K562 (cell line): ENCODE results near the gene PLOD1. TPM values are rescaled to one million over a fixed set of nuclear protein-coding genes. Genes with fewer than 3 reads are reported as not detected.

Experiments
- ATF7 ChIP-seq: fragments of 450-650 bp; IDR thresholded peaks from 2 replicates; pipeline ENCODE4 v1.7.1; 2014; ENCODE audit warnings: mild to moderate bottlenecking, moderate library complexity
- BRD4 ChIP-seq: fragments of 200-600 bp; sonication (generic); IDR thresholded peaks from 2 replicates; pipeline ENCODE4 v1.6.1; 2017; ENCODE audit warnings: inconsistent platforms
- CAMTA2 ChIP-seq: fragments of 250-450 bp; sonication (Bioruptor Pico); conservative IDR thresholded peaks from 2 replicates; pipeline ENCODE4 v1.5.1; 2022
- CBFA2T3 ChIP-seq: fragments of 450-650 bp; IDR thresholded peaks from 2 replicates; pipeline ENCODE4 v1.6.1; 2017
- CTBP1 ChIP-seq: fragments of 450-650 bp; IDR thresholded peaks from 2 replicates; pipeline ENCODE4 v1.6.1; 2016; ENCODE audit warnings: borderline replicate concordance
- CXXC5 ChIP-seq: fragments of 250-450 bp; sonication (Bioruptor Pico); IDR thresholded peaks from 2 replicates; pipeline ENCODE4 v1.8.0; 2022; ENCODE audit warnings: inconsistent platforms, mild to moderate bottlenecking, moderate library complexity
- GABPB1 ChIP-seq: sonication (generic); formaldehyde crosslinking; IDR thresholded peaks from 2 replicates; pipeline ENCODE4 v1.8.0; 2022; ENCODE audit warnings: mild to moderate bottlenecking, missing genetic modification reagents
- HDAC2 ChIP-seq: fragments of 450-650 bp; IDR thresholded peaks from 2 replicates; pipeline ENCODE4 v1.6.1; 2016; ENCODE audit warnings: mild to moderate bottlenecking
- HES1 ChIP-seq: fragments of 450-650 bp; IDR thresholded peaks from 2 replicates; pipeline ENCODE4 v1.6.1; 2016; ENCODE audit warnings: low read depth, mild to moderate bottlenecking, moderate library complexity
- HMBOX1 ChIP-seq: sonication (generic); IDR thresholded peaks from 2 replicates; pipeline ENCODE4 v1.6.1; 2016
- ID3 ChIP-seq, 2 experiments: fragments of 250-450 bp in 1 of 2; fragments of 450-650 bp in 1 of 2; sonication (Bioruptor Pico) in 1 of 2; IDR thresholded peaks; 2 replicates each; pipeline versions ENCODE4 v1.6.1 to v1.8.0; 2016 to 2021; ENCODE audit warnings: mild to moderate bottlenecking in 2 of 2, moderate library complexity in 2 of 2, missing compliant biosample characterization in 1 of 2, missing genetic modification characterization in 1 of 2
- KLF13 ChIP-seq: fragments of 450-650 bp; IDR thresholded peaks from 2 replicates; pipeline ENCODE4 v1.6.1; 2016; ENCODE audit warnings: missing genetic modification characterization, low read depth, mild to moderate bottlenecking, missing compliant biosample characterization, moderate library complexity, borderline replicate concordance
- MBD1 ChIP-seq: fragments of 250-450 bp; sonication (Bioruptor Pico); IDR thresholded peaks from 2 replicates; pipeline ENCODE4 v1.8.0; 2022; ENCODE audit warnings: inconsistent platforms
- MLX ChIP-seq, 2 experiments: fragments of 450-650 bp in 1 of 2; sonication (generic) in 1 of 2; formaldehyde crosslinking; conservative IDR thresholded peaks; 2 replicates each; pipeline versions ENCODE4 v1.4.0 to v1.8.1; 2020 to 2022; ENCODE audit warnings: mild to moderate bottlenecking in 1 of 2, missing genetic modification reagents in 1 of 2
- NFYB ChIP-seq: IDR thresholded peaks from 2 replicates; pipeline ENCODE4 v1.6.1; 2011; ENCODE audit warnings: mild to moderate bottlenecking, moderate library complexity; ENCODE audit not compliant: insufficient read length; ENCODE audit errors: extremely low read depth
- NONO ChIP-seq, 2 experiments: fragments of 200-400 bp in 1 of 2; fragments of 450-650 bp in 1 of 2; formaldehyde crosslinking in 1 of 2; IDR thresholded peaks; 2 replicates each; pipeline ENCODE4 v1.6.1; 2017; ENCODE audit warnings: low read depth in 2 of 2, mild to moderate bottlenecking in 2 of 2, moderate library complexity in 2 of 2, low read length in 1 of 2
- PATZ1 ChIP-seq: fragments of 250-450 bp; sonication (Bioruptor Pico); IDR thresholded peaks from 2 replicates; pipeline ENCODE4 v1.5.0; 2020; ENCODE audit warnings: mild to moderate bottlenecking, borderline replicate concordance
- SMARCE1 ChIP-seq: fragments of 450-650 bp; IDR thresholded peaks from 2 replicates; pipeline ENCODE4 v1.7.1; 2016; ENCODE audit warnings: mild to moderate bottlenecking
- XRCC4 ChIP-seq: IDR thresholded peaks from one replicate; pipeline ENCODE4 v1.6.1; 2011; ENCODE audit not compliant: insufficient read depth, insufficient read length; ENCODE audit errors: extremely low read depth
- ZBTB17 ChIP-seq: fragments of 450-650 bp; formaldehyde crosslinking; IDR thresholded peaks from 2 replicates; pipeline ENCODE4 v1.4.0; 2020; ENCODE audit warnings: mild to moderate bottlenecking
- ZNF143 ChIP-seq: sonication (generic); formaldehyde crosslinking; IDR thresholded peaks from 2 replicates; pipeline ENCODE4 v1.9.0; 2022; ENCODE audit warnings: mild to moderate bottlenecking, missing genetic modification reagents
- ZNF347 ChIP-seq: fragments of 450-650 bp; formaldehyde crosslinking; IDR thresholded peaks from 2 replicates; pipeline ENCODE4 v1.4.0; 2020; ENCODE audit warnings: low read depth, mild to moderate bottlenecking, moderate library complexity
- ZNF764 ChIP-seq: fragments of 250-450 bp; sonication (Bioruptor Pico); IDR thresholded peaks from 2 replicates; pipeline ENCODE4 v1.4.0; 2020; ENCODE audit warnings: low read depth, mild to moderate bottlenecking, moderate library complexity
- polyA plus RNA-seq, 8 experiments: library from polyadenylated mRNA; depleted of rRNA in 4 of 8; stranded (reverse) in 5 of 8; unstranded in 3 of 8; fragments of >200 nt; fragmentation: Nextera tagmentation in 2 of 8; fragmentation: Illumina TruSeq in 1 of 8; extraction: Ambion mirVana in 2 of 8; extraction: Trizol in 1 of 8; gene quantifications; 2 replicates each; pipeline versions ENCODE4 v1.2.1 to v1.2.3, GENCODE V29; 2011 to 2014; ENCODE audit warnings: inconsistent platforms in 1 of 8, missing spikeins in 1 of 8
- total RNA-seq, 7 experiments: library from RNA; depleted of rRNA in 6 of 7; stranded (reverse); fragments of >200 nt in 6 of 7; fragmentation: Illumina TruSeq in 2 of 7; extraction: Trizol in 2 of 7; gene quantifications; 2 replicates each; pipeline versions ENCODE4 v1.2.1 to v1.2.3, GENCODE V29; 2011 to 2021; ENCODE audit warnings: low replicate concordance in 1 of 7

PLOD1 gene
- total and polyA plus RNA-seq, 9 of the 15 experiments (the other 6 are each of a cell fraction or from before 2014, with no cell fraction given) = 16.6 to 90.8 (median 52.7) TPM

GRCh38 chr1:11955221-11955620 is 20.7 kb downstream of the PLOD1 start (continued):
- no peak for TF ChIP-seq ZNF143
- no peak for TF ChIP-seq KLF13 (tag)
- TF ChIP-seq ZNF764 (CRISPR knock-in tag) = no peak
- TF ChIP-seq MLX (CRISPR knock-in tag; conservative IDR thresholded peaks at IDR 0.05) = no peak
- TF ChIP-seq XRCC4 = no peak
- TF ChIP-seq CXXC5 (CRISPR knock-in tag) = peak; percentile 74
- TF ChIP-seq CTBP1 = peak; percentile 86; the same call in 1 of the 2 replicates
- TF ChIP-seq ZNF347 = no peak
- TF ChIP-seq ZBTB17 (CRISPR knock-in tag) = no peak
- no peak for TF ChIP-seq CAMTA2 (CRISPR knock-in tag)
- peak; percentile 99 for TF ChIP-seq HES1
- peak; percentile 31; the same call in 1 of the 2 replicates for TF ChIP-seq CBFA2T3
- TF ChIP-seq PATZ1 (CRISPR knock-in tag) = no peak
- no peak for TF ChIP-seq NFYB
- TF ChIP-seq GABPB1 (CRISPR knock-in tag) = peak; percentile 36; the same call in 1 of the 2 replicates
- no peak for TF ChIP-seq ID3 (CRISPR knock-in tag; IDR thresholded peaks at IDR 0.05)
- no peak for TF ChIP-seq ID3 (tag; IDR thresholded peaks at IDR 0.05)
- TF ChIP-seq HDAC2 = peak; percentile 74; the same call in 1 of the 2 replicates
- no peak for TF ChIP-seq HMBOX1
- TF ChIP-seq MBD1 (CRISPR knock-in tag) = no peak
- TF ChIP-seq SMARCE1 = peak; percentile 62; the same call in 1 of the 2 replicates
- TF ChIP-seq NONO (IDR thresholded peaks at IDR 0.05; ENCODE audit: low read depth in 2 of 2, low read length in 1 of 2) = no peak
- TF ChIP-seq ATF7 = peak; percentile 84
- no peak for TF ChIP-seq BRD4
